Measurements from ENCODE around the gene RIMS3.
"Not testable (repeated sequence)": the region's sequence is repeated elsewhere in the genome, so short reads cannot be mapped to it uniquely, and the experiment has no call there.

Gene RIMS3

GRCh38 chr1:40665335-40666171, at the start of gene RIMS3:
Gene RIMS3, minus strand, starts transcription at chr1:40665682. Its CDS starts 23,757 bp downstream, at chr1:40641925.
- DNase-seq = peak in 1 of 2 experiments; percentile 14

- DNase-seq = no peak
Measured at GRCh38 chr1:40712997-40713396, 47.5 kb upstream of the RIMS3 start.

GRCh38 chr1:40712405-40712944, 47.0 kb upstream of the RIMS3 start:
- DNase-seq = no peak

DNA sequence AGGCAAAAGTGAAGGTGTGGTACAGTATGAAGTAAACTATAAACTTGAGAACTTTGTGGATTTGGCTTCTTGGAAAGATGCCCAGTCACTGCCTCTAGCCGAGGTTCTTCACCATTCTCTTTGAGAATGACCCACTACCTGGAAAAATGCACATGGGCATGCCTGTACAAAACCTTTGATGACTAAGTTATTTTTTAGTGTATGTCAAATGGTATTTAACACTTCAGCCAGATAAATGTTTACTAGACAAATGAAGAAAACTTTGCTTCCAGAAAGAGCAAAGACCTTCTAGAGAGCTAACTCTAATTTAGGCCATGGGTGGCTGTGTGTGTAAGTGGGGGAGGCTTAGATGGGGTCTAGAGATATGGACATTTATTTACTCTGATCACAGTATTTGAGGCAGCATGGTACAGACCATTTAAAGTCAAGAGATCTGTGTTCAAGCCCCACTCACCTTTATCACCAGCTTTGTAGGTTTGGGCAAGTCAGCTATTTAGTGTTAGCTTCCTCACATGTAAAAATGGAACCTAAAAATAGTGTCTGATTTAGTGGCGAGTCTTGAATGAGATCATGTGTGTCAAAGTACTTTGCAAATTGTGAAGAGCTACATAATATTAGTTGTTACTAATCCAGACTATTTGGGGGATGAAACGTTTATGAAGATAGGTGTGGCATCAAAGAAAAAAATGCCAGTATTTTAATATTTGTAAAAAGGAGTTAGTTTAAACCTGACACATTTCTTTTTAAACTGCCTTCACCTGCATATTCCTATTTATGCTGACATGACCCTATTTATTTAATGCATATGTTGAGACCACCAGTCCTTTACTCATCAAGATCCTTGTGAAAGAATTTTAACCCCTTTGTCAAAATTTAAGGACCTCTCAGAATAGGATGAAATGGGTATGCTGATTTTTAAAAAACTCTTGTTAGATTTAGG, 46.3 kb upstream of the RIMS3 start:
- no peak for DNase-seq

DNA sequence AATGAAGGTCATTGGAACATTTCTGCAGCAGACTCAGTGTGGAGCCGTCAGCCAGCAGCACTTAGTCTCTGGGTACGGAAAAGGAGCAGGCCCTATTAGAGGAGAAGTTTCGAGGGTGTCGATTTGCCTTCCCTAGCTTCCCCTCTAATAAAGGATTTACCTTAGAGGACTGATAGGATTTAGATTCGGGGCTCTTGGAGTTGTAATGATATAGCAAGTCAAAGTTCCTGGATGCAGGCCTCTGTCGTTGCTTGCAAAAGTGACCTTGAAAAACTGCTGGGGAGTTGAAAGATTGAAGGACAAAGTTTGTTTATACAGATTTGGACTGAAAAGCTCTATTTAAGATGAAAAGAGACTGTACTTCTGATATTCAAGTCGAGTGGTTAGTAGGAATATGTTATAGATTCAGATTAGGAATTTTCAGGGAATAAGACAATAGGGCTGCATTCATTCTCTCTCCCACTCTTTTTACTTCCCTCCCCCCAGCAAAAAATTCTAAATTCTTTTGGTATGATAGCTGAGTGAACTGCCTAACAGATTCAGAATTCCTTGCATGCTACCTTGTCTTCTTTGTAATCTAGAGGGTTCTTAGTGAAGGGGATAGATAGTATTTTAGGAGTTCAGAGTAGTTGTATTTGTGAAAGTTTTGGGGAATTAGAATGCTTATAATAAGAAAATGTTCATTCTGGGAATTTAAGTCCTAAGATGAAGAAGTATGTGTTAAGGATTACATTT, 45.3 kb upstream of the RIMS3 start:
- DNase-seq = no peak

GRCh38 chr1:40709802-40710278, 44.4 kb upstream of the RIMS3 start:
- DNase-seq = no peak

DNA sequence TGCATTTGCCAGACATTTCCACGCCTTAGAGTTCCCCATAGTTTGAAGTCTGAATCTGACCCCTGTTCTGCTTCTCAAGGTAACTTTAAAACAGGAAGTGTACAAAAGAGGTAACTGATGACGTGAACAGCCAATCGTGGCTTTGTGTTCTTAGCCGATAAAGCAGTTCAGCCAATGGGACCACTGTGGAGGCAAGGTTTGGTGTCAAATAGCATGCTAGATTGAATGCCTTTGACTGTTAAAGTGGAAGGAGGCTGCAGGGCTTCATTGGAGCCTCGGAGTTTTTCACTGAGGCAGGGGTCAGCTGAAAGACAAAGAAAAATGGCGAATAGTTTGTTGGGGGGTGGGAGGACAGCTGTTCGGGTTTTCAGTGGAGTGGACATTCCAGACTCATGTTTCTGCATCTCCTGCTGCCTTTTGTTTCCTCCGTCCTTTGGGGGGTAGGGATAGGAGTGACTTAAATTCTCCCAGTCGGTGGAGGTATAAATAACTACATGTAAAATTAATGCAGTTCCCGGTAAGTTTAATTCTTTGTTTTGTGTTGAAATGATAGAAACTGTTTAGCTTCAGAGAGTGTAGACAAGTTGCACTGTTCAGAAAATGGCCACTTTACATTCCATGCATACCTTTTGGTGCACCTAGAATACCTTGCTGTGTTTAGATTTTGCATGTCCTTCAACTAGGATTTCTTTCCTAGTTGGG, 43.8 kb upstream of the RIMS3 start:
- DNase-seq = peak; percentile 78 to 84

- no peak for DNase-seq
Measured at GRCh38 chr1:40708750-40709099, 43.2 kb upstream of the RIMS3 start.

GRCh38 chr1:40706626-40707025, 41.1 kb upstream of the RIMS3 start:
- DNase-seq = no peak

DNA sequence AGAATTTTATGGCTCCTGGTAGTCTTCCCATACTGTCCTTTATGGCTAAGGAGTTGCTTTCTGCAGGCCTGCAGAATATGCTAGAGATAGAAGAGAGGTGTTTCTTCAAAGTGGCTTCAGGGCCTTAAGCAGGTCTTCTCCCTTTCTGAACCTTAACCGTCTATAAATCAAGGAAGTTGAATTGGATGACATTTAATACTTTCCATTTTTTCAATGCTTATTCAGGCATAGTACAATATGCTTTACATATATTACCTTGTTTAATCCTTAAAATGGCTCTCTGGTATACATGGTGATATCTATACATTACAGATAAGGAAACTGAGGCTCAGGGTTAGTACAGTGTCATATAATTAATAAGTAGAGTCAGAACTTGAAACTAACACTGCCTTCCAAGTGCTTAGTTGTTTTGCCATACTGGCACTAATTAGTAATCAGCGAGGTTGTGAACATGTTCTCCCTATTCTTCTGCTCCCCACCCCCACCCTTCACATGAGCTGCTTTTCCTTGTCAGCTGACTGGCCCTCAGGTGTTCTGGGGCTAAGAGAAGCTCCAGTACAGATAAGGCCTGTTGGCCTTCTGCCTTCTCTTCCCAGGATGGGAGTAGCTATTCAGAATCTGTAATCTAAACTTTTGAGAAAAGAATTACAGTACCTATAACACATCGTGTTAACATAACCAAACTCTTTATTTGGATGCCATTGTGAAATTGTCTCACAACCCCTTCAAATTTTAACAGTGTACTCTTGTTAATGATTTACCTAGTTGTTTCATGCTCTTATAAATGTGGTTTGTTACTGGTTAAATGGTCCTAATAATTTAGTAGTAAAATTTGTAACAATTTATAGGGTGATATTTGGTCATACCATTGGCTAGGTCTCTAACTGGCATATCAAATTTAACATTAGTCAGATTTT, 39.6 kb upstream of the RIMS3 start:
- DNase-seq = no peak

- no peak for DNase-seq
Measured at GRCh38 chr1:40703316-40703715, 37.8 kb upstream of the RIMS3 start.

- DNase-seq = not testable (repeated sequence)
Measured at GRCh38 chr1:40702810-40703209, 37.3 kb upstream of the RIMS3 start.

DNA sequence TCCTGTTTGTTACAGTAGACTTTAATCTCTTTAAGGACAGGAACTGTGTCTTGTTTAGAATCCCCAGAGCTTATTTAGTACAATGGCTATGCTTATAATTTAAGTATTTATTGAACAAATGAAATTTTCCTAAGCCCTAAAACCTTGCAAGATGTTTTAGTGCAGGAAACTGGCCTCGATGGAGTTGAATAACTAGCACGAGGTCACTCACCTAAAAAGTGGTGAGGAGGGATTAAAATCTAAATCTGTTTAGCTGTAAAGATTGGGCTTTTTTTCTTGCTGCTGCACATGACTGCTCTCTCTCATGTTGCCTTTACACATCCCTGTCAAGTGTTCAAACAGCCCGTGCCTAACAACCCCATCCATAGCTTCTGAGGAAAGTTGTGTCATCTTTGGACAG, 36.2 kb upstream of the RIMS3 start:
- DNase-seq = no peak

DNA sequence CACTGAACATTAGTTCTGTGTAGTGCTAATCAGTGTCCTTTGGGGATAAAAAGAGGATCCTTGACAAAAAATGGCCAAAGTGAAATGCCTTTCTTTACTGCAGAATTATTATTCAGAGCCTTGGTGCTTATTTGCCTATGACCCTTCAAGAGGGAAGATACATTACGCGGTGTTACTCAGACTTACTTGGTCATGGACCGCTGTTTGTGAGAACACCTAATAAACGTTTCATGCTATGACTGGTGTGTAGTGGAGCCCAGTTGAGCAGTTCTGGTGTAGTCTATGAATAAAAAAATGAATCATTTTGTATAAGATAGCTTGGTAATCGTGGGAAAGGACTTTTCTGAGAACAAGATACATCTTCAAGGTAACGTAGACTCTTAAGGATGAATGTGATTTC, 34.3 kb upstream of the RIMS3 start:
- DNase-seq = no peak

- DNase-seq = no peak
Measured at GRCh38 chr1:40697436-40697835, 32.0 kb upstream of the RIMS3 start.

DNA sequence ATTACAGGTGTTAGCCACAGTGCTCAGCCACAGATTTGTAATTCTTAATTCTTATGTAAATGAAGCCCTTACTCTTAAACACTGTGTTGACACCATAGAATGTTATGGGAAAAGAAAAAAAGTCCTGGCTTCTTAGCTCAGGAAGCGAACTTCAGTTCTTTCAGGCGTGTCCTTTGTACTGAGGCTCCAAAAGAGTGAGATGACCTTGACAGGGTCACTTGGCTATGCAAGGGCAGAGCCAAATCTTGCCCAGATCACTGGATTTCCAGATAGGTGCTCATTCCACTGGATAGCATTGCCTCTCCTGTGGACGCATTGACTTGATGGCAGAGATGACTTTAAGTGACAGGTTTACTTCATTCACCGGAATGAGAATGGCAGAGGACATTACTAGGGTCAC, 30.8 kb upstream of the RIMS3 start:
- no peak for DNase-seq

DNA sequence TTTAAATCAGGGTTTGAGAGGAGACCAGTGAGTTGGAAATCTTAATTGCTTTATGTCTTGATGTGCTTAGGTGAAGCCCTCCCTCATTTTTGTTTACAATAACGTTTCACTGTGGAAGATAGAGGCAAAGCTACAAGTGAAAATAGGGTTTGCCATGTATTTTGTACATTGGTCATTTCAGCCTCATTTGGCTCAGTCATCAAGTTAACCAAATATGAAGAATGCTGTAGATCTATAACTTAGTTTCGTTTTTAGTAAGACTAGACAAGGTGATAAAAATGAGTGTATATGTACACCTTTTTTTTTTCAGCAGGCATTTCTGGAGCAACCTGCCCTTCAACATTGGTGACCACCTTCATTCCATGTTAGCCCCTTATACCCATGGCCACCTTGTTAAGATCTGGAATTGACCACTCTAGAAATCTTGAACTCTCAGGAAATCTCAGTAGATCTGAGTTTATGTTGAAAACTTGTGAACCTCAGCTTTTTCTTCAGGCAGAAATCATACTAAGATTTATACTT, 28.9 kb upstream of the RIMS3 start:
- DNase-seq = no peak

DNA sequence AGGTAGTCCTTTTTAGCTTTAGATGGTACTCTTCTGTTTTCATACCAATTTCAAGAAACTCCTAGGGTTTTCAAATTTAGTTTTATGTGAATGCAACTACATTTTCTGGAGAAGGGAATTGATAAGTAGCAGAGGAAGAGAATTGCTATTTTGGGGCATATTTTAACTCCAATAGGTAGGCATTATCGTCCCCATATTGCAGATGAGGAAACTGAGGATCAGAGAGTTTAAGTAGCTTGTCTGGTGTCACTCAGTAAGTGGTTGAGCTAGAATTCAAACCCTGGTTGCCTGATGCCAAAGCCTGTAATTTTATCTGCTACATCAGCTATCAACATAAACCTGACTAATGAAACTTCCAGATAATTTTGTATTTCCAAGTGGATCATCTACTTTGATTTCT, 27.9 kb upstream of the RIMS3 start:
- DNase-seq = no peak

GRCh38 chr1:40692429-40692895, 27.0 kb upstream of the RIMS3 start:
- DNase-seq = no peak

Data from cerebellar nuclear complex (tissue), 1 donor.